Urothelium cell line (cell line): ENCODE data around the gene LHFPL3.
"Not testable (repeated sequence)": the region's sequence is repeated elsewhere in the genome, so short reads cannot be mapped to it uniquely, and the experiment has no call there.

Experiments
- DNase-seq: peaks from one replicate; pipeline ENCODE4 v3.0.0; 2011; ENCODE audit warnings: low spot score, mixed read lengths
- FAIRE-seq: peaks from 2 replicates; lab custom pipeline; 2011; peaks lifted over from hg19 to GRCh38; lab: Jason Lieb, UNC

LHFPL3 gene

DNA sequence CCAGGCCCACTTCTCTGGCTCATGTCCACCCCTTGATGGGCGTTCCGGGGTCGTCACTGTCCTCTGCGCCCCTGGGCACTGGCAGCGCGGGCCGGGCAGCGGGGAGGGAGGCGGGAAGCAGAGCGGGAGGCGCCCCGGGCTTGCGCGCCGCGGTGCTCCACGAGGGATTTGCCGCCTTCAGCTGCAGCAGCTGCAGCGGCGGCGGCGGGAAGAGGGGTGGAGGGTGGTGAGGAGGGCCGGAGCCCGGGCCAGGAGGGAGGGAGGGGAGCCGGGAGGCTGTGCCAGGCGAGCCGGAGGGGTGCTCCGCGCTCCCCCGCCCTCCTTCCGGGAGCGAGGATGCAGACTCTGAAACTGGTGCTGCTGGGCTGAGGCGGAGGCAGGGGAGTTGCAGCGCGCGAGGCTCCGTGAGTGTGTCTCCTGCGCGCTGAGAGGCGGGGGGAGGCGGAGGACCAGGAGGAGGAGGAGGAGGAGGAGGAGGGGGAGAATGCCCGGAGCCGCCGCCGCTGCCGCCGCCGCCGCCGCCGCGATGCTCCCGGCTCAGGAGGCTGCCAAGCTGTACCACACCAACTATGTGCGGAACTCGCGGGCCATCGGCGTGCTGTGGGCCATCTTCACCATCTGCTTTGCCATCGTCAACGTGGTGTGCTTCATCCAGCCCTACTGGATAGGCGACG lies at the start of gene LHFPL3:
Gene LHFPL3, plus strand, starts transcription at position 308 of the 674 bp plus-strand sequence.
- DNase-seq = peak; percentile 64
- peak; percentile 84 for FAIRE-seq

DNA sequence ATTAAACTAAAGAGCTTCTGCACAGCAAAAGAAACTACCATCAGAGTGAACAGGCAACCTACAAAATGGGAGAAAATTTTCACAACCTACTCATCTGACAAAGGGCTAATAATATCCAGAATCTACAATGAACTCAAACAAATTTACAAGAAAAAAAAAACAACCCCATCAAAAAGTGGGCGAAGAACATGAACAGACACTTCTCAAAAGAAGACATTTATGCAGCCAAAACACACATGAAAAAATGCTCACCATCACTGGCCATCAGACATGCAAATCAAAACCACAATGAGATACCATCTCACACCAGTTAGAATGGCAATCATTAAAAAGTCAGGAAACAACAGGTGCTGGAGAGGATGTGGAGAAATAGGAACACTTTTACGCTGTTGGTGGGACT lies 46.7 kb upstream of the LHFPL3 start:
- FAIRE-seq, DNase-seq: not testable (repeated sequence)

DNA sequence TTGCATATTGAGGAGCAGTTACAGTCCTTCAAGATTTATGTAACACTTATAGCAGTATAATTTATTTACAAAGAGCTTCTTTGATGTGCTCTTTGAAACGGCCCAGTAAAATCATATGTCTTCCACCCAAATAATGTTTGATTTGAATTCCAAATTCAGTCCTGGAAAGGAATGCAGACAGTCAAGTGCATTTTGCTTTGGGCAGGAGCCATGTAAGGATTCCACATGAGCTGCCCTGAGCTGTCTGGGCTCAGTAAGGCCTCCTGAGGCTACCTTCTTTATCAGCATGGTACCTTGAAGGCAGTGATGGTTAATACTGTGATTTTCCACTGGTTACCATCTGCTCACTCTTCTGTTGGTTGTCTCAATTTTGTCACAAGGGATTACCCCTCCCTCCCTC lies 41.6 kb upstream of the LHFPL3 start:
- FAIRE-seq = no peak

DNA sequence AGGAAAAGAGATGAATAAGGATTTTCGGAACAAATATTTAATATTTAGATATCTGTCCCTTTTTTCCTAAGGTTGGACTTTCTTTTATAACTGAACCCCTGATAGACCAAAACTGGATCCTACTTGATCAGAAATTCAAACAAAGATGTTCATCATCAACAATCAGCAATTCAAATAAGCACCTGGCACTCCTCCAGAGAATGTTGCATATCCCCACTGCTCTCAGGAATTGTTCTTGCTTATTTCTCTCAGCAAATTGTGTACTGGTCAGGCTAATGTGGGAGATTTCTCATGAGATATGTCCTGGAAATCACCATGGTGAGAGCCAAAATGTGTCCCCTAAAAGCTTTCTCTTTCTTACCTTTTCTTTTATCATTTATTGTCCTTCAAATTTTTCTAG lies 40.3 kb upstream of the LHFPL3 start:
- DNase-seq (no peak), FAIRE-seq (no peak)

More for the DNA sequence above, 41.6 kb upstream of the LHFPL3 start:
- DNase-seq = no peak

DNA sequence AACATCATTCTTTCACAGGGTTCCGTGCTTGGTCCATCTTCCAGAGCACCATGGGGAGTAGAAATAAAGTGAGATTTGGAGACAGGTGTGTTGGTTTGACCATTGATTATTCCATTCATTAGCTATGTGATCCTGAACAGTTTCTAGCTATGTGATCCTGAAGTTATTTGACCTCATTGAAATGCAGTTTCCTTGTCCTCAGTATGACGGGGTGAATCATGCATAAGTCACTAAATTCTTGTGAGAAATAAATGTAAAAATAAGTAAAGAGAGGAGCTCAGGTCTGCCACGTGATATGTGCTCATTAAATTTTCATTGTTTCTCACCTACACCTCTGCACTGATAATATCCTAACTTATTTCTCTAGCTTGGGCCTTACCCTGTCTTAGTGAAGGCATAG lies 34.1 kb upstream of the LHFPL3 start:
- FAIRE-seq (peak; percentile 61), DNase-seq (no peak)

DNA sequence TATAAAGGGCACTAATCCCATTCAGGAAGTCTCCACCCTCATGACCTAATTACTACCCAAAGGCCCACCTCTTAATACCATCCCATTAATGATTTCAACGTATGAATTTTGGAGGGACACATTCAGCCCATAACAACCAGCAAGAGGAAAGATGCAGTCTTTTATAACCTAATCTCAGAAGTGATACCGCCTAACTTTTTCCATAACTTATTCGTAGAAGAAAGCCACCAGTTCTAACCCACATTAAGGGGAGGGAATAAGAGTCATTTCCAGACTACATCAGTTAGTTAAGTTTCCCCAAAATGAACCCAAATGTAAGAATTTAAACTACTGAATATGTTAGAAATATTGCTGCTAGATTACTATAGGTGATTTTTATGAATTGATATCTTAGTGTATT lies 32.1 kb upstream of the LHFPL3 start:
- no peak for DNase-seq

DNA sequence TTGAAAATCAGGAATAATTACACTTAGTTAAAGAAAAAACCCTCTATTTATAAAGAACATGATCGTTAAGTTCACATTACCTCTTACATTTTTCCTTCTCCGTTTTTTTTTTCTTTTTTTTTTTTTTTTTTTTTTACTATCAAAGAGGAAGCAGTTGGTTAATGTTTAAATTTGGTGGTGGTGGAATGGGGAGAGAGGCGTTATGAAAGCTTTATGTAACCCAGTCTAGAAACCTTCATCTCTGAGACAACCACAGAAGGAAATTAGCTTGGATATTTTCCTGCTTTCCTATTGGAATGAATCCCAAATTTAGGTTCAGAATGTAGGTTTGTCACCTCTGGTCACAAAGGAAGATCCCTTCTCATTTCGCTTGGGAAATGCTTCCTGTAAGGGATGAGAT lies 31.5 kb upstream of the LHFPL3 start:
- no peak for DNase-seq
- no peak for FAIRE-seq

More for the DNA sequence above, 32.1 kb upstream of the LHFPL3 start:
- no peak for FAIRE-seq

DNA sequence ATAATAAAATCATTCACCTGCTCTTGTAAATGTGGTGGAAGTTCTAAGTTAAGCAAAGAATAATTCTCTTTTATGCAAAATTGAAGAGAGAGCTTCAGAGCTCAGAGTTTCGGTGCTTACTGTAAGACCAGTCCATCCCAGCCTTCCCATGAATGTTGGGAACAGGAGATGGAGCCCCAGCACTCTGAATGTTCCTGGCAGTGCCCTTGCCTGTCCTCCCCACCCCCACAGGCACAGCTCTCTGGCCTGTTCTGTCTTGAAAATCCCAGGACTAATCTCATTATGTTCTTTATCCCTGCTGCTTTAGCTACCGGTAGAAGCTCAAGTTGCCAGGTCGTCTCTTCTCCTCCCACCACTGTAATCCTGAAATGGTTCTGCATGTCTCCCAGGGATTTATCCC lies 29.1 kb upstream of the LHFPL3 start:
- no peak for DNase-seq
- FAIRE-seq = no peak

DNA sequence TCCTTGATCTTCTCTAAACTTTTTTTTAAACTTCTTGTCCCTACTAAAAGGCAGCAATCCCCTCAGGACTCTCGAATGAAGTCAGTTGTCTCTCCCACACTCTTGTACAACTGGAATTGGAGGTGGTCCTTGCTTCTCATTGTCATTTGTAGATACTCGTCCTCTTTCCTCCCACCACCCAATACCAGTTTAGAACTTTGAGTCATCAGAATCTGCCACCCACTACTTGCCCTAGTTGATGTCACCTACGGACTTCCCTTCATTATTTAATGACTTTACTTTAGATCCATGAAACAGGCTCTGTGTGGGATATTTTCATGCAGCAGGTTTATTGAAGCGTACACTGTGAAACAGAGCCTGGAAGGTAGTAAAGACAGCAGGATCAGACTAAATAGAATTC lies 28.6 kb upstream of the LHFPL3 start:
- FAIRE-seq (no peak), DNase-seq (no peak)

DNA sequence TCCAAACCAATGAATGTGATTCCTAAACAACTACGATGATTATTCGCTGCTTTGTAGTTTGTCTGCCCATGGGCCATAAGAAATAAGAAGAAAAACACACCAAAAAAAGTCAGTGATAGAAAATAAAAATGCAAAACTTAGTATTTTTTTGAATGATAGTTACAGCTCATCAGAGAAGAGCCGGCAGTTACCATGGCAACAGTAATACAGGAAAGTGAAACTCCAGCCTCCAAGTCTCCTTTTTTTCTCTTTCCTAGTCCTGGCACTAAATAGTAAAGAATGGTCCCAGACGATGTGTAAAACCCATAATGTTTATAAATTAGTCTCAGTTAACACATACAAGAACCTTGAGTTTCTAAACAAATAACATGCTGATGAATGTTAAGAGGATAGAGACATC lies 21.6 kb upstream of the LHFPL3 start:
- FAIRE-seq = no peak
- no peak for DNase-seq

DNA sequence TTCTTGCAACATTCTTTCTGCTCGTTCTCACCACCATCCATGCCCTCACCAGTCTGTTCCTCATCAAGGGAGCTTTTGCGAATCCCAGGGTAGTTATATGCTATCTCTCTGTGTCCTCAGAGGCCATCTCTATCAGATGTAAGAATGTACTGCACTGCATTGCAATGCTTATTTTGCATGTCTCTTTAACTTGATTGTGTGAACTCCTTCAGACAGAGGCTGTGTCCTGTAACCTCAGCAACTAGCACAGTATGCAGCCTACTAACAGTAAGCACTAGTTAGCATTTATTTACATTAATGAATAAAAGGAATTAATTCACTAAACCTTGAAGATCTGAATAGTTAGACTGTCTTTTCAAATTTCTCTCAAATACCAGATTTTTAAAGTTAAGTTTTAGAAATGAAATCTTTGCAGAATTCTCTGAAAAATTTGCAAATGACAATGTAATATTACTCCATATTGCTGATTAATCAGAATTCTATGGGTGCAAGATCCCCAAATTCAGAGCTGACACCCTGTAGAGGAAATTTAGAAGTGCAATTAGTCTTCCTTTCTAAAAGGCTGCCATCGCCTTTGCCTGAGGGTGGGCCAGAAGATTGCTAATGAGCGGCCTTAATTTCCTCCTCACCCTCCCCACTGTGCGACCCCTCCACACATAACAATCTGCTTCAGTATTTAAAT lies 10.3 kb upstream of the LHFPL3 start:
- no peak for DNase-seq
- no peak for FAIRE-seq

DNA sequence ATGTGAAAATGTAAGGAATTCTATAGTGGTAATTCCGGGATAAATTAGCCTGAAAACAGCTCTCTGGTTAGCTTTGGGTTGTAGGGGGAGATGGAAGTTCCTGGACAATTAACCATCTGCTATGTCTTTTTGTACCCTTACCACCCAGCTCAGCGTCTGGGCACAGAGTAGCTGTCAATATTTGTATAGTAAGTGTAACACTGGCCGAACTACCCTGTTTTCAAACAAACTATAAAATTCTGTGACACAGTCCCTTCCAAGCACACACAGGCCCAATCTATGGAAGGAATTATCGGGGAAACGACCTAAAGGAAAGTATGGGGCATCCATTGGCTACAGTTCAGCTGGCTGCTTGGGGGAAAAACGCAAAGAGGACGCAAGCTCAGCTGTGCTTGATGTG lies 869 bp upstream of the LHFPL3 start:
- no peak for DNase-seq
- no peak for FAIRE-seq

DNA sequence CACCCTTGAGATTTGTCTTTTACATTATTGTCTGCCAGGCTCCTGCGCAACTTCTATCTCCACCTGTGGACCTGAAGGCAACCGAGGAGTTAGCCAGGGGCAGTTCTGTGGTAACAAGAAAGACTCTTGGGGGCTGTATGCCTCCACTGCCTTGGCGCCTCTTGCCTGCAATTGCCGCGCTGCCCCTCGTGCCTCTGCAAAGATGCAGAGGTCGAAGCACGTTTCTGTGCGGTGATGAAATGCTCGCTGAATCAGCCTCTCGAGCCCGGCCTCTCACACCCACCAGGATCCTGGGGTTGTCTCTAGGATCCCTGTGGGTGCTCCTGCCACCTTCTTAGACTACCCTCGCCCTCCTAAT lies 486 bp upstream of the LHFPL3 start:
- no peak for DNase-seq
- FAIRE-seq = no peak

DNA sequence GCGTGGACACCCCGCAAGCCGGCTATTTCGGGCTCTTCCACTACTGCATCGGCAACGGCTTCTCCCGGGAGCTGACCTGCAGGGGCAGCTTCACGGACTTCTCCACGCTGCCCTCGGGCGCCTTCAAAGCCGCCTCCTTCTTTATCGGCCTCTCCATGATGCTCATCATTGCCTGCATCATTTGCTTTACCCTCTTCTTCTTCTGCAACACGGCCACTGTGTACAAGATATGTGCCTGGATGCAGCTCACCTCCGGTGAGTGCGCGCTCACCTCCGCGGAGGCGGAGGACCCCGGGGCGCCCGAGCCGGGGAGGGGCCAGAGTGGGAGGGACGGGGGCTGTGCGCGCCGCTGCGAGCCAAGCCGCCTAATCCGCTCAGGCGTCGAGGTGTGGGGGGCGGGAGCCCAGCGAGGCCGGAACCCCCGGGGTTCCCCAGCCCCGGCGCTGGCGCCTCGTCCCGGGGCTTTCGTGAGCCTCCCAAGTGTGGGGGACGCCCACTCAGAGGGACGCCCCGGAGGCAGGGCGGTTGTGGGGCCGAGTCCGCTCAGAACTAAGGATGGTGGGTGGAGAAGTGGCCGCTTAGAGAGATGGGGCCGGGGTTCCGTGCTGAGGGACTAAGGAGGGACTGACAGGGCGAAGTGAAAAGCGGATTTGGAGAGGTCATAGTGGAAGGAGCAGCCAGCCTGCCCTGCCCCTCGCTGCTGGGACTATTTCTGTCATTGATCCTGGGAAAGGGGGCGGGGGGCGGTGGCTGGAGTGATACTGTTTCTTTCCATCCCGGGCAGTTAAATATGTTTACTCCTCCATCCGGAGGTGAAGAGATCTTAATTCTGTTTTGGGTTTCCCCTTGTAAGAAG lies 795 bp downstream of the LHFPL3 start:
- FAIRE-seq = peak; percentile 48
- DNase-seq = peak; percentile 44

DNA sequence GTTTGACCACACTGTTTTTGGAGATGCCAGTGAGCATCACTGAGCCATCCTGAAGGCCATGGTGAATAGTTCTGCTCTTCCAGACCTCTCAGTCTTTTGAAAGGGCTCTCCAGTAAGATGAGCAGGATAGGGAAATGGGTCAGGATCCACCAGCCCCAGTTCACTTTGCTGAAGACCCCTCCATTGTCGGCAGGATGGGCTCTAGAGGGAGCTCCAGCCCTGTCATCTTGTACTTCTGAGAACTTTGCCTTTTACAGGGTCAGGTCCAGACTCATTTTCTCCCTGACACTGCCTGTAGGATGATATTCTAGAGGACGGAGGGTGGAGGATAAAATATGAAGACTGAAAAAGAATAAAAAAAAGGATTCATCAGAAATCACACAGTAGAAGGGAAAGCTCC lies 13.1 kb downstream of the LHFPL3 start:
- DNase-seq (peak; percentile 46), FAIRE-seq (no peak)

DNA sequence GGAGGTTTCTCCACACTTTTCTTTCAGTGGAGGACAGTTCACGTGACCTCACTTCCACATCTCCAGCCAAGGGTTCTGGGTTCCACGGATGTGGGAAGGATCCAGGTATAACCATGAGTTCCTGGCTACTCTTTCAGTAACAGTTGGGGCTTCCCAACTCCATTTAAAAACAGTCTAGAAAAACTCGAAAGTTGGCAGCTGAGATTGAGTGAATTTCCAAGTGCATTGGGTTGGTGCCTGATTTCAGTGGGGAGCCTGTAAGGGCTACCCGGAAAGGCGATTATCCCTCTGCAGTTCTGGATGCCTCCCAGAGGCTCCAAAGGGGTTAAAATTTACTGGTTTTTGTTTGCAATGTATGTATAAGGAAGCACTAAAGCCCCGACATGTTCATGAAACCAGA lies 24.3 kb downstream of the LHFPL3 start:
- DNase-seq (no peak), FAIRE-seq (no peak)

DNA sequence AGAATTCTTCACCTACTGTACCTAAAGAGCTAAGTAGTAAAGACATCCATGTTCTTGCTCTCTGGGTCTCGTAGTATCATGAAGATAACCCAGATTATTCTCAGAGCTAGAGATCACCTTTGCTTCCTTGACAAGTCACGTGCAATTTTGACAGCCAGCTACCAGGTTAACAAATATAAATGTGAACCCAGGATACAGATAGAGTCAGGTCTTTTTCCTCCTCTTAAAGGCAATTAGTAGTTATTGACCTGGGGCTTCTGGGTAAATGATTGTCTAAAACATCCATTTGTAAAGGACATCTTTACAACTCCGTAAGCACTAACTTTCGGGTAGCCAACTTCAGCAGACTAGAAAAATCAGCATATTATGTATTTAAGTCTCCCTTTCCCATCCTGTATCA lies 28.8 kb downstream of the LHFPL3 start:
- DNase-seq (no peak), FAIRE-seq (no peak)

DNA sequence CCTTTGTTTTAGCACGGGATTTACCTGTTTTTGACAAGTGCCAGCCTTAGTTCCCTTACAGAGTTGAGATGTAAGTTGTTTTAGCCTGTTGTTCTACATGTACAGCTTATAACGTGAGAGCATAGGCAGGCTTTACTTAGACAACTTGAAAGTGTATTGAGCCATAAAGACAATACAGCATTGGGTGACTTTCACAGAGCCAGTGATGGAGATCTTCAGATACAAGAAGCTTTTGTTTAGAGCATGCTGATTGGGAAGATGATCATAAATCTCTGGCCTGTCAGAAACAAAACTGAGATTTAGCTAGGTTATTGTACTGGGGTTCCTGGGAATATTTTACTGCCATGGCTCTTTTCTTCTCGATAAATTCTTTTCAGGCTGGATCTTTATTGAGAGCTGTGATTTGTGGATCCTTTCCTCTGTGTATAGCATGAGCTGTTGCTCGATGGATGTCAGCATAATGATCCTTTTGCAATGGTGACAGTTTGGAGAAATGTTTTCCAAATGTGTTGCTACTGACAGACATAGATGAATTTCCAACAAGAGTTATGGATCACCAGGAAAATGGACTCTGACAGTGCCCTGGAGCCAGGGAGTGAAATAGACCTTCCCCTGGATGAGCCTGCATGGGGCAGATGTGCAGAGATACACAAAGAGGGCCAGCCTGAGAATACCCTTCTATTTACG lies 30.2 kb downstream of the LHFPL3 start:
- FAIRE-seq = no peak
- DNase-seq = no peak

DNA sequence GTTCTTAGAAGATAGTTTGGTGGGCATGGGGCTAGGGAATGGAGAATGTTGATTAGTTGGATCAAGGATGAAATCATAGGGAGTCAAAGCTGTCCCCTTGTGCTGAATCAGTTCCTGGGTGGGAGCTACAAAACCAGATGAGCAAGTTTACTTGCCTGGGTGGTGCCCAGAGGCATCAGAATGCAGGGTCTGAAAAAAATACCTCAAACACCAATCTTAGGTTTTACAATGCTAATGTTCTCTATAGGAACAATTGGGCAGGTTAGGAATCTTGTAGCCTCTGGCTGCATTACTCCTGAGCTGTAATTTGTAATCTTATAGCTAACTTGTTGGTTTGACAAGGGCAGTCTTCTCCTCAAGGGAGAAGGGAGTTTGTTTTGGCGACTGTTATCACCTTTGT lies 34.4 kb downstream of the LHFPL3 start:
- no peak for DNase-seq
- FAIRE-seq = no peak

DNA sequence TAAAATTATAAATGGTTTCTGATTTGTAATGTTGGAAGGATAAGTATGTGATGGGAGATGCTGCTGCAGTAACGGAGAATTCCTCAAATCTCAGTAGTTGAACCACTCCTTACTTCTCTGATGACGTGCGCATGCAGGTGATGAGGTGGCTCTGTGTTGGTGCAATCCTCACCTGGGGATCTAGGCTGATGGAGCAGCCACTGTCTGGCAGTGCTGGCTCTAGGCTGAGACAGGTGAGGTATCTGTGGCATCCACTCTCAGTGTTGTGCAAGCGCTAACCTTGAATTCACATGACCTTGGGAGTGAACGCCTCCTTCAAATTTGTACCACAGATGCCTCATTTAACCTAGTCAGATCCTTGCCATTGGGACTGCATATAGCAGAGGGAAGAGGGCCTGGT lies 35.0 kb downstream of the LHFPL3 start:
- no peak for FAIRE-seq
- no peak for DNase-seq

DNA sequence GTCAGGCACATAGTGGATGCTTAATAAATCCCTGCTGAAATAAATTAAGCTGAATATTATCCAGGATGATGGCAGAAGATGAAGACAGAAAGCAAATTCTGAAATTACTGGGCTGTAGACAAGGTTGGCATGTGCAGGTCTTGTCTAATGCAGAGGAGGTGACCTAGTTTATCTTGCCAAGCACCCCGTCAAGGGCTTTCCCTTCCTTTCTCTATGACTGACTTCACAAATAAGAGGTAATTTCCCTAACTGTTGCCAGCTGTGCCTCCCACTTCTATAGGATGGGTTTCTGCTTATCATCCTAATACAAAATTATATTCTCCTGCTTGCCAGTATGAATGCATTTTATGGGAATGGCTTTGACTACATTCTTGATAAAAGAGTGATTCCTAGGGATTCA lies 38.0 kb downstream of the LHFPL3 start:
- FAIRE-seq (no peak), DNase-seq (no peak)
